Urinary bladder (tissue), 4 donors: ENCODE results near the gene MAGI1. TPM values are rescaled to one million over a fixed set of nuclear protein-coding genes. Genes with fewer than 3 reads are reported as not detected.

Source experiments
- DNase-seq: peaks from one replicate; pipeline ENCODE4 v3.0.0-alpha.2; 2015; ENCODE audit errors: extremely low spot score
- H3K27ac ChIP-seq: one replicate; pipeline ENCODE4 v1.5.1; 2013; ENCODE audit warnings: low read depth, mild to moderate bottlenecking, moderate library complexity
- H3K36me3 ChIP-seq: one replicate; pipeline ENCODE4 v1.6.1; 2013; ENCODE audit warnings: mild to moderate bottlenecking, moderate library complexity; ENCODE audit not compliant: insufficient read depth
- H3K4me1 ChIP-seq: one replicate; pipeline ENCODE4 v1.6.1; 2013; ENCODE audit warnings: mild to moderate bottlenecking, moderate library complexity; ENCODE audit not compliant: insufficient read depth
- H3K4me3 ChIP-seq: one replicate; pipeline ENCODE4 v1.5.1; 2013; ENCODE audit warnings: low read depth, low read length
- WGBS: extraction: QIAGEN DNeasy Blood & Tissue Kit; methylation state at CpG from one replicate; pipeline ENCODE4 v1.1.7; 2013; 5-methylcytosine and 5-hydroxymethylcytosine counted together
- polyA plus RNA-seq: library from polyadenylated mRNA; stranded (reverse); fragments of 200-250 nt; gene quantifications from one replicate; pipeline ENCODE4 v1.2.3, GENCODE V29; 2013
- total RNA-seq: library from RNA; depleted of rRNA; stranded (reverse); fragments of >200 nt; gene quantifications from one replicate; pipeline ENCODE4 v1.2.3, GENCODE V29; 2014
- donor health status: healthy with polysubstance abuse.
- donor health status: healthy.

Gene MAGI1
- total and polyA plus RNA-seq, 2 donors = 9.7 to 46.7 TPM

GRCh38 chr3:65706776-65707568, 331.7 kb downstream of the MAGI1 start:
- H3K27ac ChIP-seq = no peak overlapping the region
- no peaks in the 10 kb centered on the region for H3K4me1 ChIP-seq
- H3K36me3 ChIP-seq = no peaks in the 10 kb centered on the region
- 75% methylated on average over 13 of the region's 13 CpGs for WGBS
- H3K4me3 ChIP-seq = no peak overlapping the region
- no peak for DNase-seq

DNA sequence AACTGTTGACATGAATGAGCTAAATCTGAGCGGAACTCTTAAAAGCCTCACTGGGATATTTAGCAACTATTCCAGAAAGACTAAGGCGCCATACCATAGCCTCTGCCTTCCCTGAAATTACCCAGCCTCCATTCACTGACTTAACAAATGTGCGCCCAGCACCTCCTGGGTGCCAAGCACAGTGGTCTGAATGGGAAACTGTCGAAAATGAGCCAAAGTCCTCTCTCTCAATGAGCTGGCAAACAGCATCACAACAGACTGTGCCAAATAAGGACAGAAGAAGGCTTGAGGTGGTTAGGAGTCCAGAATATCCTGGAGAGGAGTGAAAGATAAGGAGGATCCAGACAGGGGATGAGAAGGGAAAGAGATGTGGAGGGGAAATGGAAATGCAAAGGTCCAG, 332.4 kb downstream of the MAGI1 start:
- DNase-seq = no peak
- Histone ChIP-seq H3K4me3 (no peak overlapping the region), H3K27ac (no peak overlapping the region), H3K4me1 (no peaks in the 10 kb centered on the region), H3K36me3 (no peaks in the 10 kb centered on the region)
- WGBS = 93% methylated on average over 4 of the region's 4 CpGs

GRCh38 chr3:65703820-65704219, 334.9 kb downstream of the MAGI1 start:
- Histone ChIP-seq H3K36me3 (no peaks in the 10 kb centered on the region), H3K4me3 (no peak overlapping the region), H3K27ac (no peak overlapping the region), H3K4me1 (no peaks in the 10 kb centered on the region)
- no peak for DNase-seq
- WGBS = 85% methylated on average over 2 of the region's 2 CpGs

GRCh38 chr3:65703026-65703425, 335.7 kb downstream of the MAGI1 start:
- no peak overlapping the region for H3K27ac ChIP-seq
- DNase-seq = no peak
- H3K4me3 ChIP-seq = no peak overlapping the region
- 94% methylated on average over 5 of the region's 5 CpGs for WGBS
- H3K36me3 ChIP-seq = no peaks in the 10 kb centered on the region
- no peaks in the 10 kb centered on the region for H3K4me1 ChIP-seq

DNA sequence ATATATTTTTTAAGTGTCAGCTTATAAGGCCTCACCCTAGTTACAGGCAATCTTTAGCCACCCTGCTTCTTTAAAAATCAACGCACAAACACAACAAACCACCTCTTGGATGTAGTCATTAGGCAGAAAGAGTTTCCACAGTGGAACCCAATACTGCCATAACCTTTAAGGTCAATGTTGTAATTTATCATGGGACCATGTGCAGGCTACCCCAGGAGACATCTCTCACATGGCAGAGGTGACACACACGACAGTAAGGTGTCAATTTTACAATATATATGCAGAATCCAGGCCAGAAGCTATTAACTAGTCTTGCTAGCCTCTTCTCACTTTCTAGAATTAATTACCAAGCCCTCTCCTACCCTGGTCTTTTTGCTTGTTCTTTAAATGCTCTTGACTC, 336.5 kb downstream of the MAGI1 start:
- no peak overlapping the region for H3K27ac ChIP-seq
- no peaks in the 10 kb centered on the region for H3K36me3 ChIP-seq
- no peak overlapping the region for H3K4me3 ChIP-seq
- no peaks in the 10 kb centered on the region for H3K4me1 ChIP-seq
- 89% methylated on average over 2 of the region's 2 CpGs for WGBS
- DNase-seq = no peak

DNA sequence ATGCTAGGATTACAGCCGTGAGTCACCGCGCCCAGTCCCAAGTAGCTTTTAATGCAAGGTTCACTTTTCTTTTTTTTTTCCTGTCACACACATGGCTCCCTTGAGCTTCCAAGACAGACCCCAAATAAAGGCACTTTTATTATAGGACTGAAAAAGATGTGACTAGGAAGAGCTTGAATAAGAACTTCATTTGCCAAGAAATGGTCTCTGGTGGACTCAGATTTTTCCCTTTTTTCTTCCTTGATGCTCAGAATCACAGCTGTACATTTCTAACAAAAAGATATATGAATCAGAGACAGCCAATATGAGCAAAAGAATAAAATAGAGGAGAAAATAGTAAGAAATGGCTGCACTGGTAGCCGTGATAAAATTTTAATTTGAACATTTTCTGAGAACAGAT, 337.2 kb downstream of the MAGI1 start:
- Histone ChIP-seq H3K36me3 (no peaks in the 10 kb centered on the region), H3K27ac (no peak overlapping the region), H3K4me1 (no peaks in the 10 kb centered on the region), H3K4me3 (no peak overlapping the region)
- DNase-seq = no peak
- WGBS = 95% methylated on average over 4 of the region's 4 CpGs

DNA sequence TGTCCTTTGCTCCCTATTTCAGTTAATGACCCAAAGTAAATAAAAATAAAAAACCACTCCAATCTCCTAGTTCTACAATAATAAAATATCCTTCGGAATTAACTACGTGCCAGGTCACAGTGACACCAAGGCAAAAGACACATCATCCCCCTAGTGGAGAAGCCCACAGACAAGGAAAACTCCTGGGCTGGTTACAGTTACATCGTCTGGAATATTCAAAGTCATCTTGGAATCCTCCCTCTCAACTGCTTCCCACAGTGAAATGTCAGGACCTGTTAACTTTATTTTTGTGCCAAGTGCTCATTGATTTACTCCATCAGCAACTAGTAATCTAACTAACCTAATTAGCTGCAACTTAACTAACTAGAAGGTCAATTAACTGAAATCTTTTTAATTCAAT, 349.3 kb downstream of the MAGI1 start:
- WGBS = 81% methylated on average over 3 of the region's 3 CpGs
- Histone ChIP-seq H3K4me3 (no peak overlapping the region), H3K27ac (no peak overlapping the region), H3K36me3 (no peaks in the 10 kb centered on the region), H3K4me1 (no peaks in the 10 kb centered on the region)
- DNase-seq = no peak

GRCh38 chr3:65687741-65688140, 351.0 kb downstream of the MAGI1 start:
- 94% methylated on average over 5 of the region's 5 CpGs for WGBS
- no peak for DNase-seq

DNA sequence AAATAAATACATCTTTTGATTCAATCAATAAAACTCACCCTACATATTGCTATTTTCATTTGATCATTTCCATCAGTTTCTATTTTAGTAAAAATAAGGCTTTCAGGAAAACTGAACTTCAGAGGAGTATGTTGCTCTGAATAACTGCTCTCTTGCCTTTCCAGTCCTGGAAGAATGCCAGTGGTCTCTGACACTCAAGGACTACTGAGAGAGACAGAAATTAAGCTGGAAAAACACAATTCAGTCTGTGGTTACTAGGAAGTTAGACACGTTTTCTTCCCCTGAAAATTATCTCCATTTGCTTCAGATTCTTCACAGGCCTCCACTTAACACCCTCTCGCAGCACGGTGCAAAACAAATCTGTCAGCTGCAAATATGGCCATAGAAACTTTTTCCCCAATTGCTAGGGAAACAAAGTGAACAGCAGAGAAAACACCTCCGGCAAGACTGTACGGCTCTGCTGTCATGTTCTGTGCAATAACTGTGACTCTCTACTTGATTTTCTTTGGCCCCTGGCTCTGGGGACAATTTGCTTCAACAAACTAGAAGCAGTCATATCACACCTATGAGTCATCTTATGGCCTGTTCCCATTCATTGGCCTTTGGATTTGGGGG, 353.0 kb downstream of the MAGI1 start:
- Histone ChIP-seq H3K4me3 (no peak overlapping the region), H3K36me3 (no peaks in the 10 kb centered on the region), H3K4me1 (no peaks in the 10 kb centered on the region), H3K27ac (no peak overlapping the region)
- 59% methylated on average over 5 of the region's 5 CpGs for WGBS
- DNase-seq = no peak

More at GRCh38 chr3:65687741-65688140, 351.0 kb downstream of the MAGI1 start:
- no peaks in the 10 kb centered on the region for H3K36me3 ChIP-seq
- H3K4me3 ChIP-seq = no peak overlapping the region
- H3K27ac ChIP-seq = no peak overlapping the region
- H3K4me1 ChIP-seq = no peaks in the 10 kb centered on the region

DNA sequence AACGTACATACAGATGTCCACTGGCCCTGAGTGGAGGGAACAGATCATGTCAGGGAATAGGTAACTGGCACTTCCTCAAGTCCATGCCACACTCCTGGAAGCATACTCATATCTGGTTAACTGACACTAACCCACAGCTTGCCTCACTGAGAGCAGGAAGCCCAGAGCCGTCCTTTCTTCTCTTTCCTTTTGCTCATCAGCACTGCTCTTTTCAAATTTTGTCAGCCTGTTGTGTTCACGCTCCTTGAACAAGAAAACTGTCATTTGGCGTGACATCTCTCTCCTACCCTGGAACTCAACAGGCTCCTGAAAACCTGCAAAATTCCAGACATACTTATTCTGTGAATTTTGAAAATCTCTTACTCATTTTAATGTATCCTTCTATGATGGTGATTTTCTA, 360.2 kb downstream of the MAGI1 start:
- Histone ChIP-seq H3K36me3 (no peaks in the 10 kb centered on the region), H3K4me1 (no peaks in the 10 kb centered on the region), H3K27ac (no peak overlapping the region), H3K4me3 (no peak overlapping the region)
- DNase-seq = no peak
- 91% methylated on average over 4 of the region's 4 CpGs for WGBS

DNA sequence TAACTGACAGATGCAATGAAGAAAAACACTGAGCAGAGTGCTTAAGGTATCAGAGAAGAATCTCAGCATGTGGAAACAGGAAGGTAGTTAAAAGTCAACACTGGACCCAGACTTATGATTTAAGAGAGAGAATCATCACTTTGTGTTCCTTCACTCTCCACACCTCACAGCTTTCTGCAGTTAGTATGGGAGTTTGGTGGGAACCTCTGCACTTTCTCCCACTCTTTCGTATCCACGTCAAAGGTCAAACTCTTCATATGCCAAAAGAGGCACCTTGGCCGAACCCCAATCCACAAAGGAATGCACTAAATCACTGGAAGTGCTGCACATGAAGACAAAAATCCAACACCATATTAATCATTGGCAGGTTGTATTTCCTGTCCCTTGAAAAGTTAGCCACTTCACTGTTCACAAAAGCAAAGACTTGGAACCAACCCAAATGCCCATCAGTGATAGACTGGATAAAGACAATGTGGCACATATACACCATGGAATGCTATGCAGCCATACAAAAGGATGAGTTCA, 361.2 kb downstream of the MAGI1 start:
- H3K4me1 ChIP-seq = no peaks in the 10 kb centered on the region
- WGBS = 92% methylated on average over 3 of the region's 3 CpGs
- no peak for DNase-seq

DNA sequence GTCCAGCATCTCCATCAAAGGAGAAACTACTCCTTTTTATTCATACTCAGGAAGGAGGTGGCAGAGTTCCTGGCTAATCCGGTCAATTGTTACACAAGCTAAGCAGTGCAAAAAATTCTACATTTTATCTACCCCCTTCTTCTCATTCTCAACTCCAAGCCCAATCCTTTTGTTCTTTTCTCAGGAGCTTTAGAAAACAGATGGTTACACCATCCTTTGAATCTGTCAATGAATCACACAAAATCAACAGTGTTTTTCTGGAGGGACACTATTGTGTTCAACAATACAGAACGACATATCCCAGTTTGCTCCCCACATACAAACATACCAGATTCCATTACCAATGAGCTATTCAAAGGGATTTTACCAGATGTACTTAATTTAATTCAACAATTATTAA, 362.1 kb downstream of the MAGI1 start:
- Histone ChIP-seq H3K27ac (no peak overlapping the region), H3K4me1 (no peaks in the 10 kb centered on the region), H3K36me3 (no peaks in the 10 kb centered on the region), H3K4me3 (no peak overlapping the region)
- WGBS = 84% methylated on average over 2 of the region's 2 CpGs
- DNase-seq = no peak

More for the DNA sequence above, 361.2 kb downstream of the MAGI1 start:
- Histone ChIP-seq H3K27ac (no peak overlapping the region), H3K4me3 (no peak overlapping the region), H3K36me3 (no peaks in the 10 kb centered on the region)

DNA sequence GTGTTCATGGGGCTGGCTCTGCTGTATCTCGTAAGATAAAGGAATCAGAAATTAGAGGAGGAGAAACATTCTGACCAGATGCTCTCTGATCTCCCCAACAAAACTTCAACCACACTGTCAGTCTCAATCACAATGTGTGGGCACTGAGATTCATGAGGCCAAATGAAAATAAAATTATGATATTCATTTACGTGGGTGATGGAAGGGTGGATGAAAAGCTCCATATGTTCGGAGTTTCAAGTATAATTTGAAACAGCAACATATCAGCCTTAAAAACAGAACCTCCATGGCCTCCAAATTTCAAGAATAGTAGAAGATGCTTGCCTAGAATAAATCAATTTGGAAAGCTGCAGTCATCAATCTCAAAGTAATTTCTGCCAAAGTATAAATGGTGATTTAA, 363.7 kb downstream of the MAGI1 start:
- H3K36me3 ChIP-seq = no peaks in the 10 kb centered on the region
- H3K4me3 ChIP-seq = no peak overlapping the region
- DNase-seq = no peak
- 85% methylated on average over 3 of the region's 3 CpGs for WGBS
- no peaks in the 10 kb centered on the region for H3K4me1 ChIP-seq
- H3K27ac ChIP-seq = no peak overlapping the region

- 41% methylated on average over 2 of the region's 2 CpGs for WGBS
- Histone ChIP-seq H3K4me3 (no peak overlapping the region), H3K36me3 (no peaks in the 10 kb centered on the region), H3K4me1 (no peaks in the 10 kb centered on the region), H3K27ac (no peak overlapping the region)
- DNase-seq = no peak
These were observed 364.5 kb downstream of the MAGI1 start for GRCh38 chr3:65674226-65674625.
